ENCODE measurements around the gene ADD1. TPM values are rescaled to one million over a fixed set of nuclear protein-coding genes. Genes with fewer than 3 reads are reported as not detected.

Gene ADD1
- total and polyA plus RNA-seq, 4 experiments from 2014 or later: 159 to 293 (median 230) TPM

DNA sequence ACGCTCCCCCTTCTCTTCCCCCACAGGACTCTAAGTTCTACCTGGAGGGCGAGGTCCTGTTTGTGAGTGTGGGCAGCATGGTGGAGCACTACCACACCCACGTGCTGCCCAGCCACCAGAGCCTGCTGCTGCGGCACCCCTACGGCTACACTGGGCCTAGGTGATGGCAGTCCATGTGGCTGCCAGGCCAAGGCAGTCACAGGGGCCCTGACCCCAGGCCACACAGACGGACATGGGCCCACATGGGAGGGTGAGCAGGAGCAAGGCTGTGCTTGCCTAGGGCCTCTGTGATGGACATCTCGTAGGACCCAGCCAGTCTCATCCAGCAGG is 10.0 kb upstream of the ADD1 start:
- peaks cover 47% of the 10 kb centered on the region for H3K4me1 ChIP-seq (ENCODE audit: insufficient read depth, low read length)
- ChIA-PET POLR2A (ENCODE audit: partially characterized antibody) (interaction anchor here (2.0 to 2.8 kb wide), 2 partner anchors 10 to 35 kb away, joined by 8 to 9 read pairs; partner anchors contain the start of gene ADD1), CTCF (ENCODE audit: partially characterized antibody) (no interaction called here)
- no peaks in the 10 kb centered on the region for H3K9me3 Mint-ChIP-seq
- peaks cover 15% of the 10 kb centered on the region for H3K36me3 ChIP-seq (ENCODE audit: insufficient read depth, low read length)
- peak overlapping the region in 2 of 7 donors; percentile 30 to 83 for H3K27ac Mint-ChIP-seq
- no peaks in the 10 kb centered on the region for H3K27me3 Mint-ChIP-seq
- H3K4me1 Mint-ChIP-seq: peaks cover 21 to 43% (median 35%) of the 10 kb centered on the region in 4 donors
- no peaks in the 10 kb centered on the region for H3K9me3 ChIP-seq (ENCODE audit: control insufficient read depth in 1 of 2, low read length in 2 of 2)
- H3K27me3 ChIP-seq (ENCODE audit: insufficient read depth, low read length): no peaks in the 10 kb centered on the region
- peaks cover 0 to 38% of the 10 kb centered on the region in 2 donors for H3K36me3 Mint-ChIP-seq
- intact Hi-C loops (cut with micrococcal nuclease): no loop called here
- no peak overlapping the region for H3K4me3 ChIP-seq (ENCODE audit: low read length in 2 of 2)
- no peak for DNase-seq
- H3K27ac ChIP-seq (ENCODE audit: low read depth, low read length): no peak overlapping the region
- no peak overlapping the region for H3K4me3 Mint-ChIP-seq

DNA sequence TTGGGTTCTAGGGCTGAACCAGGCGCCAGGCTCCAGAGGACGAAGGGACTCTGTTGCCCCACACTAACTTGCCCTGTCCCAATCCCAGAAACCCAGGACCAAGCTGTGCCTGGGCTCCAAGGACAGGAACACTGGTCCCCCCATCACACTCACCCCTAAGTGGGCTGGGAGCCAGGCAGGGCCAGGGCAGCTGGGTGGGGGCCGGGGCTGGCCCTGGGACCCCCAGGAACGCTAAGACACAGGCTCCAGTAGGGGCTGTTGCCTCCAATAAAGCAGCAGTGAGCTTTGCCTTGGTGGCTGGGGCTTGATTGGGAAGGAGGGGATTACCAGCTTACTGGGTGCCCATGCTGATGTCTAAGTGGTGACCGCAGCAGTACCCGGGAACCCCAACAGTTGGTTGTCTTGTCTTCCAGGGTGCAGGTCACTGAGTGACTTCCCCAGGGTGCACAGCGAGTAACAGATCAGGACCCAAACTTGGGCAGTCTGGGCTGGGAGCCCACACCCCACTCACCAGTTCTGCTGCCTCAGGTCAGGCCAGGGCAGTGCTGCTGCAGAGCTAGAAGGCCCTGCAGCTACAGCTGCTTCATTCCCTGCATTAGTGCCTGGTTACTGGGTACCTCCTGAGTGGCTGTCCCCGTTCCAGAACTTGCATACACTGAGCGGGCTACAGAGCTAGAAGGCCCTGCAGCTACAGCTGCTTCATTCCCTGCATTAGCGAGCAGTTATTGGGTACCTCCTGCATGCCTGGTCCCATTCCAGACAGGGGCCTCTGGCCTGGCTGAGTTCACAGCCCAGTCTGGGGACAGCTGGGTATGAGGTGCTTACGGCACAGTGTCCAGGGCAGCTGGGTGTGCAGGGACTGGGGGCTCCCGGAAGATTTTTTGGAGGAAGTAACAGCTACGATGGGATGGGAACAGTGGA is 9.4 kb upstream of the ADD1 start:
- Histone ChIP-seq H3K36me3 (ENCODE audit: insufficient read depth, low read length) (peaks cover 12% of the 10 kb centered on the region), H3K27ac (ENCODE audit: low read depth, low read length) (peak overlapping the region; percentile 13), H3K4me3 (ENCODE audit: low read length in 2 of 2) (no peak overlapping the region), H3K27me3 (ENCODE audit: insufficient read depth, low read length) (no peaks in the 10 kb centered on the region), H3K9me3 (ENCODE audit: control insufficient read depth in 1 of 2, low read length in 2 of 2) (no peaks in the 10 kb centered on the region), H3K4me1 (ENCODE audit: insufficient read depth, low read length) (peaks cover 53% of the 10 kb centered on the region)
- peaks cover 0 to 33% of the 10 kb centered on the region in 2 donors for H3K36me3 Mint-ChIP-seq
- peak overlapping the region in 2 of 8 donors; percentile 66 to 75 for H3K4me3 Mint-ChIP-seq
- peaks cover 24 to 50% (median 39%) of the 10 kb centered on the region in 4 donors for H3K4me1 Mint-ChIP-seq
- H3K9me3 Mint-ChIP-seq: no peaks in the 10 kb centered on the region
- no peaks in the 10 kb centered on the region for H3K27me3 Mint-ChIP-seq
- H3K27ac Mint-ChIP-seq: peak overlapping the region; percentile 75 to 93 (median 88)
- DNase-seq: no peak
- CTCF ChIA-PET (ENCODE audit: partially characterized antibody): interaction anchor here (1.8 kb wide), 1 partner anchor 35 kb away, joined by 3 read pairs; no protein-coding TSS in a partner anchor
- intact Hi-C loops (cut with micrococcal nuclease): no loop called here
- POLR2A ChIA-PET (ENCODE audit: partially characterized antibody): interaction anchor here (1.4 to 2.8 kb wide), 4 partner anchors 9 to 36 kb away, joined by 3 to 9 read pairs (median 8); partner anchors contain the start of gene ADD1

DNA sequence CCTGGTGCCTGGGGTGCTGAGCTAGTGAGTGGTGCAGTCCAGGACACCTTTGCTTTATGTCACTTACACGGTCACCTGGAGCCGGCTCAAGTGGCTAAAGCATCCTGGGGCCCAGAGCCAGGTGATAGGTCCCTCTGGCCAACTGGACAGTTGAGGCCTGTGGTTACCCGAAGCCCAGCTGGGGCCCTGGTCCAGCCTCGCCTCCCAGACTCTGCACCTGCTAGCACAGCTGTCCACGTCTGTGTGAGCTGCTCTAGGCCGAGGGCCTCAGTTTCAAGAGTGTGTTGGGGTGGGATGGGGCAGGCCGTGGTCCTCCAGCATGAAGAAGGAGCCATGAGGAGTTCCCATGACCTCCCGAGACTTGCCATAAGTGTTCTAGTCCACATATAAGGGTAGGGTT is 7.7 kb upstream of the ADD1 start:
- peaks cover 4 to 30% of the 10 kb centered on the region in 2 donors for H3K36me3 Mint-ChIP-seq
- no peaks in the 10 kb centered on the region for H3K27me3 Mint-ChIP-seq
- H3K9me3 Mint-ChIP-seq: no peaks in the 10 kb centered on the region
- Histone ChIP-seq H3K9me3 (ENCODE audit: control insufficient read depth in 1 of 2, low read length in 2 of 2) (no peaks in the 10 kb centered on the region), H3K27me3 (ENCODE audit: insufficient read depth, low read length) (no peaks in the 10 kb centered on the region), H3K36me3 (ENCODE audit: insufficient read depth, low read length) (peaks cover 12% of the 10 kb centered on the region), H3K4me1 (ENCODE audit: insufficient read depth, low read length) (peaks cover 65% of the 10 kb centered on the region), H3K4me3 (ENCODE audit: low read length in 2 of 2) (no peak overlapping the region), H3K27ac (ENCODE audit: low read depth, low read length) (peak overlapping the region; percentile 55)
- intact Hi-C loops (cut with micrococcal nuclease): loop anchor here (5.0 kb wide), 1 partner anchor 39 kb away; no protein-coding TSS in a partner anchor
- ChIA-PET POLR2A (ENCODE audit: partially characterized antibody) (interaction anchor here (0.7 to 2.8 kb wide), 6 partner anchors 11 to 118 kb away, joined by 3 to 8 read pairs (median 4); no protein-coding TSS in a partner anchor), CTCF (ENCODE audit: partially characterized antibody) (no interaction called here)
- peak overlapping the region in 6 of 7 donors; percentile 64 to 90 (median 80) for H3K27ac Mint-ChIP-seq
- H3K4me1 Mint-ChIP-seq: peaks cover 30 to 57% (median 40%) of the 10 kb centered on the region in 4 donors
- H3K4me3 Mint-ChIP-seq: peak overlapping the region in 5 of 8 donors; percentile 15 to 46 (median 17)
- no peak for DNase-seq

DNA sequence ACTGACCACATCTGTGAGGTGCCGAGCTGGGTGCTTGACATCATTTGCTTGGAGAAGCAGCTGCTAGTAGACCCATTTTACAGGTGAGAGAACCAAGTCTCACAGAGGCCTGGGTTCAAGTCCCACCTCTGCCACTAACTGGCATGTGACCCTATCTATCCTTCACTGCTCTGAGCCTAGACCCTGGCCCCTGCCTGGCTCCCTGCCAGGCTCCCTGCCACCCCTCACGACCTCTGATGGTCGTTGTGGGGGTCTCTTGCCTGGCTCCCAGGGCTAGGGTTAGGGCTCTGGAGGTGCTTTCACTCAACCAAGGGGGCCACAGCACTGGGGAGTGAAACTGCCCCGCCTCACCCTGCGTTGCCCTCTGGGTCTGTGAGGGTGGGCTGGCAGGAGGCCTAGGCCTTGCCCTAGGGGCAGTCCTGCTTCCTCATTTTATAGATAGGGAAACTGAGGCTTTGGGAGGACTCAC is 7.2 kb upstream of the ADD1 start:
- ChIA-PET POLR2A (ENCODE audit: partially characterized antibody) (interaction anchor here (0.7 to 2.8 kb wide), 6 partner anchors 11 to 117 kb away, joined by 3 to 8 read pairs (median 4); no protein-coding TSS in a partner anchor), CTCF (ENCODE audit: partially characterized antibody) (no interaction called here)
- intact Hi-C loops (cut with micrococcal nuclease): loop anchor here (5.0 kb wide), 1 partner anchor 39 kb away; no protein-coding TSS in a partner anchor
- peak overlapping the region in 5 of 8 donors; percentile 15 to 46 (median 17) for H3K4me3 Mint-ChIP-seq
- Histone ChIP-seq H3K4me3 (ENCODE audit: low read length in 2 of 2) (no peak overlapping the region), H3K27ac (ENCODE audit: low read depth, low read length) (peak overlapping the region; percentile 55), H3K9me3 (ENCODE audit: control insufficient read depth in 1 of 2, low read length in 2 of 2) (no peaks in the 10 kb centered on the region), H3K36me3 (ENCODE audit: insufficient read depth, low read length) (peaks cover 12% of the 10 kb centered on the region), H3K4me1 (ENCODE audit: insufficient read depth, low read length) (peaks cover 65% of the 10 kb centered on the region), H3K27me3 (ENCODE audit: insufficient read depth, low read length) (no peaks in the 10 kb centered on the region)
- no peak for DNase-seq
- H3K36me3 Mint-ChIP-seq: peaks cover 4 to 27% of the 10 kb centered on the region in 2 donors
- no peaks in the 10 kb centered on the region for H3K9me3 Mint-ChIP-seq
- H3K4me1 Mint-ChIP-seq: peaks cover 30 to 60% (median 40%) of the 10 kb centered on the region in 4 donors
- H3K27ac Mint-ChIP-seq: peak overlapping the region; percentile 64 to 88 (median 76)
- H3K27me3 Mint-ChIP-seq: no peaks in the 10 kb centered on the region

DNA sequence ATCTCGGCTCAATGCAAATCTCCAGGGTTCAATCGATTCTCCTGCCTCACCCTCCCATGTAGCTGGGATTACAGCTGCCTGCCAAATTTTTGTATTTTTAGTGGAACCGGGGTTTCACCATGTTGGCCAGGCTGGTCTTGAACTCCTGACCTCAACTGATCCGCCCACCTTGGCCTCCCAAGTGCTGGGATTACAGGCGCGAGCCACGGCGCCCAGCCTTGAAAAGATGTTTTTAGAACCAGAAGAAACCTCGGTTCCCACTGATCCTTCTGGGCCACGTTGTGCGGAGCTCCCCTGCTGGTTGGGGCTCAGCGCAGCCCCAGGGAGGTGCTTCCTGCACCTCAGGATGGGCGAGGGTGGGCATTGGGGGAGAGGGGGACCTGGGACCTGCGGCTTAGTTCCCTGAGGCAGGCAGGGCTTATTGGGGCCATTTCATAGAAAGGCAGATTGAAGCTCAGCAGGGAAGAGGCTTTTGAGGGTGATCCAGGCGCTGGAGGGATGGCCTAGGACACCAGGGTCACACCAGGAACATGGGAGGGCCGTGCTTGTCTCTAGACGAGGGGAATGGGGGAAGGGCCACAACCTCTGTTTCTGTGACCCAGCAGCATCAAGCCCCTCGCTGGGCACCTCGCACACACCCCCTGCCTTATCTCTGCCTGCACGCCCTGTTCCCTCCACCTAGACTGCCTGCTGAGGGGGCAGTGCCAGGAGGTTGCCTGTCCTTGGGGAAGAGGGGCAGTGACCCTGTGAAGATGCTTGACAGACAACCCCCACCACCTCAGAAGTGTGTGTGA is 6.3 kb upstream of the ADD1 start:
- CTCF ChIA-PET (ENCODE audit: partially characterized antibody): interaction anchor here (1.4 kb wide), 1 partner anchor 19 kb away, joined by 4 read pairs; no protein-coding TSS in a partner anchor
- POLR2A ChIA-PET (ENCODE audit: partially characterized antibody): interaction anchor here (0.8 to 2.5 kb wide), 11 partner anchors 19 to 127 kb away, joined by 3 to 15 read pairs (median 5); partner anchors contain the start of genes GRK4 and NOP14

DNA sequence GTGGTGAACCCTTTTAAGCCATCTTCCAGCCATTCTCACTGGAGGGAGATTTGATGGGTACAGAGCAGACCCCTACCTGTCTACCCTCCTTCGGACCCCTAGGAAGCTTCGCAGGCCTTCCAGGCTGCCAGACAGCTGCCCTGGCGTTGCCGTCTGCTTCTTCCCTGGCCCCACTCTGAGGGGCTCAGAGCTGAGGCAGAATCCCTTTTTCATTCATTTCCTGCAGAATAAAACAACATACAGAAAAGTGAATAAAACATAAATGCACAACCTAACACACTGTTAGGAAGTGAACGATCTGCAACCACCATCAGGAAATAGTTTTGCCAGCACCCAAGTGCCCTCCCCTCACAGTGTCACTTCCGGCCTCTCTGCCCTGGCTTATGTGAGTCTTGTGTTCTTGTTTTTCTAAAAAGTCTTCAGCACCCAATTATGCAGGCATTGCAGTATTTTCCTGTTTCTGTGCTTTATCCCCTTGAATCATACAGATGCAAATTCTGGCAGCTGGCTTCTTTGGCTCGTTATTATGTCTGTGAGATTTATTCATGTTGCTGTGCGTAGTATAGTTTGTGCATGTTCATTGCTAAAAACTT is 5.6 kb upstream of the ADD1 start:
- Mint-ChIP-seq H3K9me3 (no peaks in the 10 kb centered on the region), H3K27ac (peak overlapping the region; percentile 76 to 95 (median 88)), H3K27me3 (no peaks in the 10 kb centered on the region), H3K4me3 (peak overlapping the region; percentile 69 to 92 (median 86)), H3K4me1 (peaks cover 36 to 73% (median 47%) of the 10 kb centered on the region in 4 donors), H3K36me3 (peaks cover 4 to 15% of the 10 kb centered on the region in 2 donors)
- no peaks in the 10 kb centered on the region for H3K9me3 ChIP-seq (ENCODE audit: control insufficient read depth in 1 of 2, low read length in 2 of 2)
- no peaks in the 10 kb centered on the region for H3K36me3 ChIP-seq (ENCODE audit: insufficient read depth, low read length)
- H3K27me3 ChIP-seq (ENCODE audit: insufficient read depth, low read length): no peaks in the 10 kb centered on the region
- H3K4me3 ChIP-seq (ENCODE audit: low read length in 2 of 2): peak overlapping the region; percentile 1 to 54
- H3K4me1 ChIP-seq (ENCODE audit: insufficient read depth, low read length): peaks cover 74% of the 10 kb centered on the region
- intact Hi-C loops (cut with micrococcal nuclease): loop anchor here (2.0 to 5.0 kb wide), 2 partner anchors 25 to 41 kb away; no protein-coding TSS in a partner anchor
- CTCF ChIA-PET (ENCODE audit: partially characterized antibody): interaction anchor here (1.4 to 1.6 kb wide), 2 partner anchors 20 to 25 kb away, joined by 4 read pairs; no protein-coding TSS in a partner anchor
- peak overlapping the region; percentile 55 for H3K27ac ChIP-seq (ENCODE audit: low read depth, low read length)
- POLR2A ChIA-PET (ENCODE audit: partially characterized antibody): interaction anchor here (0.7 to 2.5 kb wide), 18 partner anchors 14 to 829 kb away, joined by 3 to 15 read pairs (median 4); partner anchors contain the start of genes GRK4, HAUS3, NOP14 and POLN
- DNase-seq: peak; percentile 75 to 89 (median 81)

More for the DNA sequence above, 6.3 kb upstream of the ADD1 start:
- Mint-ChIP-seq H3K36me3 (peaks cover 4 to 20% of the 10 kb centered on the region in 2 donors), H3K27me3 (no peaks in the 10 kb centered on the region), H3K9me3 (no peaks in the 10 kb centered on the region), H3K4me3 (peak overlapping the region; percentile 69 to 92 (median 86)), H3K4me1 (peaks cover 32 to 66% (median 41%) of the 10 kb centered on the region in 4 donors), H3K27ac (peak overlapping the region; percentile 76 to 95 (median 88))
- Histone ChIP-seq H3K9me3 (ENCODE audit: control insufficient read depth in 1 of 2, low read length in 2 of 2) (no peaks in the 10 kb centered on the region), H3K27ac (ENCODE audit: low read depth, low read length) (peak overlapping the region; percentile 55), H3K36me3 (ENCODE audit: insufficient read depth, low read length) (peaks cover 3% of the 10 kb centered on the region), H3K4me1 (ENCODE audit: insufficient read depth, low read length) (peaks cover 67% of the 10 kb centered on the region), H3K4me3 (ENCODE audit: low read length in 2 of 2) (peak overlapping the region in 1 of 2 donors; percentile 54), H3K27me3 (ENCODE audit: insufficient read depth, low read length) (no peaks in the 10 kb centered on the region)
- intact Hi-C loops (cut with micrococcal nuclease): loop anchor here (5.0 kb wide), 1 partner anchor 40 kb away; no protein-coding TSS in a partner anchor
- no peak for DNase-seq
